Measurements from ENCODE around the gene C5orf22. TPM values are rescaled to one million over a fixed set of nuclear protein-coding genes. Genes with fewer than 3 reads are reported as not detected.
"Not testable (repeated sequence)": the region's sequence is repeated elsewhere in the genome, so short reads cannot be mapped to it uniquely, and the experiment has no call there.

The C5orf22 gene
- total RNA-seq, 2 experiments from 2014 or later = 25.2 to 30.6 TPM

- intact Hi-C loops (cut with DNase I, micrococcal nuclease) = loop anchor here (1.0 to 5.0 kb wide), 5 partner anchors 81 to 512 kb away; no protein-coding TSS in a partner anchor
- ChIA-PET POLR2A (no interaction called here), CTCF (interaction anchor here (0.8 to 1.6 kb wide), 5 partner anchors 11 to 511 kb away, joined by 3 to 10 read pairs (median 4); partner anchors contain the start of genes C5orf22 and DROSHA)
- ATAC-seq (no peak), DNase-seq (no peak)
- Mint-ChIP-seq H3K36me3 (ENCODE audit: low read depth) (no peaks in the 10 kb centered on the region), H3K9me3 (ENCODE audit: low read depth) (no peaks in the 10 kb centered on the region), H3K27ac (no peak overlapping the region), H3K4me3 (no peak overlapping the region), H3K4me1 (no peaks in the 10 kb centered on the region), H3K27me3 (peaks cover 10% of the 10 kb centered on the region)
Observed at GRCh38 chr5:31581498-31582099, 49.5 kb downstream of the C5orf22 start.

GRCh38 chr5:31583129-31583528, 51.0 kb downstream of the C5orf22 start:
- no peak overlapping the region for H3K27ac Mint-ChIP-seq
- no peaks in the 10 kb centered on the region for H3K36me3 Mint-ChIP-seq (ENCODE audit: low read depth)
- no peaks in the 10 kb centered on the region for H3K4me1 Mint-ChIP-seq
- ChIA-PET CTCF (interaction anchor here (0.7 to 1.6 kb wide), 3 partner anchors 226 to 705 kb away, joined by 3 to 10 read pairs (median 6); no protein-coding TSS in a partner anchor), POLR2A (no interaction called here)
- H3K4me3 Mint-ChIP-seq = no peak overlapping the region
- DNase-seq (no peak), ATAC-seq (no peak)
- intact Hi-C loops (cut with DNase I, micrococcal nuclease) = loop anchor here in 1 of 2 experiments (5.0 kb wide), 1 partner anchor 79 kb away; no protein-coding TSS in a partner anchor
- no peaks in the 10 kb centered on the region for H3K9me3 Mint-ChIP-seq (ENCODE audit: low read depth)
- peaks cover 10% of the 10 kb centered on the region for H3K27me3 Mint-ChIP-seq

- intact Hi-C loops (cut with DNase I, micrococcal nuclease) = no loop called here
- Mint-ChIP-seq H3K9me3 (ENCODE audit: low read depth) (no peaks in the 10 kb centered on the region), H3K27me3 (peaks cover 8% of the 10 kb centered on the region), H3K36me3 (ENCODE audit: low read depth) (no peaks in the 10 kb centered on the region), H3K4me3 (no peak overlapping the region), H3K4me1 (no peaks in the 10 kb centered on the region), H3K27ac (no peak overlapping the region)
- no peak for ATAC-seq
- POLR2A ChIA-PET = no interaction called here
- CTCF ChIA-PET = no interaction called here
- DNase-seq = no peak
Observed at GRCh38 chr5:31585166-31585894, 53.2 kb downstream of the C5orf22 start.

- no peak overlapping the region for H3K4me3 Mint-ChIP-seq
- H3K36me3 Mint-ChIP-seq (ENCODE audit: low read depth) = no peaks in the 10 kb centered on the region
- intact Hi-C loops (cut with DNase I, micrococcal nuclease) = no loop called here
- H3K4me1 Mint-ChIP-seq = no peaks in the 10 kb centered on the region
- peaks cover 8% of the 10 kb centered on the region for H3K27me3 Mint-ChIP-seq
- POLR2A ChIA-PET = no interaction called here
- H3K27ac Mint-ChIP-seq = no peak overlapping the region
- CTCF ChIA-PET = no interaction called here
- no peaks in the 10 kb centered on the region for H3K9me3 Mint-ChIP-seq (ENCODE audit: low read depth)
- DNase-seq = no peak
- ATAC-seq = no peak
Observed at GRCh38 chr5:31585895-31586270, 53.8 kb downstream of the C5orf22 start.

- intact Hi-C loops (cut with DNase I, micrococcal nuclease) = no loop called here
- Mint-ChIP-seq H3K4me1 (no peaks in the 10 kb centered on the region), H3K27ac (no peak overlapping the region), H3K4me3 (no peak overlapping the region), H3K36me3 (ENCODE audit: low read depth) (no peaks in the 10 kb centered on the region), H3K9me3 (ENCODE audit: low read depth) (no peaks in the 10 kb centered on the region), H3K27me3 (peaks cover 4% of the 10 kb centered on the region)
- ChIA-PET POLR2A (no interaction called here), CTCF (no interaction called here)
- ATAC-seq = no peak
- no peak for DNase-seq
Observed at GRCh38 chr5:31587546-31587945, 55.4 kb downstream of the C5orf22 start.

- H3K4me3 Mint-ChIP-seq = no peak overlapping the region
- CTCF ChIA-PET = interaction anchor here (1.7 kb wide), 1 partner anchor 12 kb away, joined by 4 read pairs; no protein-coding TSS in a partner anchor
- intact Hi-C loops (cut with DNase I, micrococcal nuclease) = no loop called here
Observed at GRCh38 chr5:31593665-31594064, 61.6 kb downstream of the C5orf22 start.

GRCh38 chr5:31596354-31596753, 64.3 kb downstream of the C5orf22 start:
- H3K9me3 Mint-ChIP-seq (ENCODE audit: low read depth) = no peaks in the 10 kb centered on the region
- no peak for DNase-seq
- peaks cover 6% of the 10 kb centered on the region for H3K27me3 Mint-ChIP-seq
- H3K4me1 Mint-ChIP-seq = no peaks in the 10 kb centered on the region
- intact Hi-C loops (cut with DNase I, micrococcal nuclease) = no loop called here
- ATAC-seq = no peak
- no peak overlapping the region for H3K27ac Mint-ChIP-seq
- POLR2A ChIA-PET = no interaction called here
- no peak overlapping the region for H3K4me3 Mint-ChIP-seq
- no peaks in the 10 kb centered on the region for H3K36me3 Mint-ChIP-seq (ENCODE audit: low read depth)
- CTCF ChIA-PET = no interaction called here

More at GRCh38 chr5:31593665-31594064, 61.6 kb downstream of the C5orf22 start:
- no peaks in the 10 kb centered on the region for H3K4me1 Mint-ChIP-seq
- H3K36me3 Mint-ChIP-seq (ENCODE audit: low read depth) = no peaks in the 10 kb centered on the region
- H3K27me3 Mint-ChIP-seq = peaks cover 3% of the 10 kb centered on the region
- POLR2A ChIA-PET = no interaction called here
- H3K27ac Mint-ChIP-seq = no peak overlapping the region
- no peaks in the 10 kb centered on the region for H3K9me3 Mint-ChIP-seq (ENCODE audit: low read depth)
- ATAC-seq (no peak), DNase-seq (no peak)

- no peak for ATAC-seq
- ChIA-PET CTCF (no interaction called here), POLR2A (no interaction called here)
- Mint-ChIP-seq H3K27ac (no peak overlapping the region), H3K4me3 (no peak overlapping the region), H3K27me3 (peaks cover 9% of the 10 kb centered on the region), H3K36me3 (ENCODE audit: low read depth) (no peaks in the 10 kb centered on the region), H3K4me1 (no peaks in the 10 kb centered on the region), H3K9me3 (ENCODE audit: low read depth) (no peaks in the 10 kb centered on the region)
- DNase-seq = no peak
- intact Hi-C loops (cut with DNase I, micrococcal nuclease) = no loop called here
Observed at GRCh38 chr5:31598640-31599611, 66.8 kb downstream of the C5orf22 start.

GRCh38 chr5:31602305-31602704, 70.2 kb downstream of the C5orf22 start:
- H3K4me1 Mint-ChIP-seq; intact Hi-C loops (cut with DNase I, micrococcal nuclease); H3K4me3 Mint-ChIP-seq; ATAC-seq; POLR2A ChIA-PET; DNase-seq; CTCF ChIA-PET; H3K27ac Mint-ChIP-seq; H3K9me3 Mint-ChIP-seq (ENCODE audit: low read depth); H3K36me3 Mint-ChIP-seq (ENCODE audit: low read depth); H3K27me3 Mint-ChIP-seq: not testable (repeated sequence)

- Mint-ChIP-seq H3K9me3 (ENCODE audit: low read depth) (no peaks in the 10 kb centered on the region), H3K4me3 (no peak overlapping the region), H3K4me1 (no peaks in the 10 kb centered on the region), H3K27ac (no peak overlapping the region), H3K27me3 (peaks cover 5% of the 10 kb centered on the region), H3K36me3 (ENCODE audit: low read depth) (no peaks in the 10 kb centered on the region)
- ATAC-seq (no peak), DNase-seq (no peak)
- POLR2A ChIA-PET = no interaction called here
- CTCF ChIA-PET = interaction anchor here (0.6 kb wide), 1 partner anchor 500 kb away, joined by 3 read pairs; no protein-coding TSS in a partner anchor
- intact Hi-C loops (cut with DNase I, micrococcal nuclease) = no loop called here
Observed at GRCh38 chr5:31604240-31604639, 72.1 kb downstream of the C5orf22 start.

GRCh38 chr5:31604644-31605043, 72.5 kb downstream of the C5orf22 start:
- CTCF ChIA-PET = interaction anchor here (0.6 kb wide), 1 partner anchor 499 kb away, joined by 3 read pairs; no protein-coding TSS in a partner anchor
- intact Hi-C loops (cut with DNase I, micrococcal nuclease) = no loop called here
- DNase-seq = no peak
- H3K4me3 Mint-ChIP-seq = no peak overlapping the region
- H3K9me3 Mint-ChIP-seq (ENCODE audit: low read depth) = no peaks in the 10 kb centered on the region
- no peaks in the 10 kb centered on the region for H3K36me3 Mint-ChIP-seq (ENCODE audit: low read depth)
- POLR2A ChIA-PET = no interaction called here
- no peaks in the 10 kb centered on the region for H3K4me1 Mint-ChIP-seq
- H3K27me3 Mint-ChIP-seq = peaks cover 5% of the 10 kb centered on the region
- ATAC-seq = no peak
- H3K27ac Mint-ChIP-seq = no peak overlapping the region

Measured in activated CD4-positive, alpha-beta T cell treated with anti-CD3 and anti-CD28 coated beads for 36 hours (primary cell).